Measurements from ENCODE around the gene CFAP73.

CFAP73 gene

DNA sequence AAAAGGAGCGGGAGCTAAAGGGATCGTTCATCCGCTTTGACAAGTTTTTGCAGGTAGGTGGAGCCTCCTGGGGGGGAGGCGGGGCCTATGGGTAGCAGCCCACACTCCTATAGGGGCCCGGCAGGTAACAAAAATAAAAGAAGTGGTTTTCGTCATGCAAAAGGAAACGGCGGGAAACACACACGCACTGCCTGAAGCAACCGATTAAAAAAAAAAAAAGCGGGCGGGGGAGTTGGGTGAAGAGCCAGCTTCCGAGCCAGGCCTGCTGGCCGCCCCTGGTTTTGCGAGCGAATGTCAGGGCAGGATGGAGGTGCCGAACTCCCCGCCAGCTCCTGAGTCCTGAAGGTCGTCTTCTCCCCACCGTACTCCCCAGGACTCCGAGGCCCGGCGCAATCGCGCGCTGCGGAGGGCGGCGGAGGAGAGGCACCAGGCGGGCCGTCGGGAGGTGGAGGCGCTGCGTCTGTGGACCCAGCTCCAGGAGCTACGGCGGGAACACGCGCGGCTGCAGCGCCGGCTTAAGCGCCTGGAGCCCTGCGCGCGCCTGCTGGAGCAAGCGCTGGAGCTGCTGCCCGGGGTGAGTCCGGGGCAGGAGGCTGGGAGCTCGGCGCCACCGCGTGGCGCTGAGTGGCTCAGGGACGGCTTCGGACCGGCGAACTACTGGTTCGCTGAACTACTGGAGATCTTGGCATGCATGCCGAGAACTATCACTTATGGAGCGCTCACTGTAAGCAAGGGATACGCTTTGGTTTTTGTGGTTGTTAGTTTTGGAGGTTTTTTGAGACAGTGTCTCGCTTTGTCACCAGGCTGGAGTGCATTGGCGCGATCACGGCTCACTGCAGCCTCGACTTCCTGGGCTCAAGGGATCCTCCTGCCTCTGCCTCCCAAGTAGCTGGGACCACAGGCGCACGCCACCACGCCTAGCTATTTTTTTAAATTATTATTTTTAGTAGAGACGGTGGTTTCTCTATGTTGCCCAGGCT, 3.6 kb downstream of the CFAP73 start:
- Histone ChIP-seq H3K9ac (ENCODE audit: low read depth in 1 of 2, low read length in 2 of 2) (peak overlapping the region in 1 of 2 donors; percentile 6), H3K9me3 (ENCODE audit: control insufficient read depth in 1 of 2, low read length in 2 of 2) (no peaks in the 10 kb centered on the region), H3K27me3 (ENCODE audit: control insufficient read depth in 1 of 2, insufficient read depth in 2 of 2, low read length in 2 of 2) (peaks cover 14 to 24% of the 10 kb centered on the region in 2 donors), H3K27ac (ENCODE audit: low read depth, low read length) (no peak overlapping the region), H3K4me3 (ENCODE audit: low read depth in 1 of 2, low read length in 2 of 2) (peak overlapping the region; percentile 38 to 62), H3K36me3 (ENCODE audit: control insufficient read depth in 1 of 2, insufficient read depth in 2 of 2, low read length in 2 of 2) (peaks cover 5% of the 10 kb centered on the region in 2 donors), H3K4me1 (ENCODE audit: control insufficient read depth in 1 of 2, insufficient read depth in 2 of 2, low read length in 2 of 2) (peaks cover 8 to 25% of the 10 kb centered on the region in 2 donors)

DNA sequence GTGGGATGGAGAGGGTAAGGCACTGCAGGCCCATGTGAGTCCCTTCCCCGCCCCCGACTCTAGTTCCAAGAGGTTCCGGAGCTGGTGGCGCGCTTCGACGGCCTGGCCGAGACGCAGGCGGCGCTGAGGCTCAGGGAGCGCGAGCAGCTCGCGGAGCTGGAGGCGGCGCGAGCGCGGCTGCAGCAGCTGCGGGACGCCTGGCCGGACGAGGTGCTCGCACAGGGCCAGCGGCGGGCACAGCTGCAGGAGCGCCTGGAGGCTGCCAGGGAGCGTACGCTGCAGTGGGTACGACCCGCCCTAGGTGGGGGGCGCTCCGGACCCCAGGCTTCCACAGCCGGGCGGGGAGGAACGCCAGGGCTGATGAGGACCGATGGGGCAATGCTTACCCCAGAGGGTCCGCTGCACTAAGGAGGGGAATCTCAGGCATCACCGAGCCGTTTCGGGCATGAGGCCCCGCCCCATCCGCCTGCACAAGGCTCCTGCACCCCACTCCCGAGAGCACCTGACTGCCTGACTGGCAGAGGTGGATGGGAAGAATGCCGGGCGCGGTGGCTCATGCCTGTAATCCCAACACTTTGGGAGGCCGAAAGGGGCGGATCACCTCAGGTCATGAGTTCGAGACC, 4.9 kb downstream of the CFAP73 start:
- peak overlapping the region; percentile 28 to 43 for H3K4me3 ChIP-seq (ENCODE audit: low read depth in 1 of 2, low read length in 2 of 2)
- no peak overlapping the region for H3K9ac ChIP-seq (ENCODE audit: low read depth in 1 of 2, low read length in 2 of 2)
- peaks cover 6 to 23% of the 10 kb centered on the region in 2 donors for H3K4me1 ChIP-seq (ENCODE audit: control insufficient read depth in 1 of 2, insufficient read depth in 2 of 2, low read length in 2 of 2)
- H3K36me3 ChIP-seq (ENCODE audit: control insufficient read depth in 1 of 2, insufficient read depth in 2 of 2, low read length in 2 of 2): peaks cover 9 to 18% of the 10 kb centered on the region in 2 donors
- H3K9me3 ChIP-seq (ENCODE audit: control insufficient read depth in 1 of 2, low read length in 2 of 2): no peaks in the 10 kb centered on the region
- H3K27me3 ChIP-seq (ENCODE audit: control insufficient read depth in 1 of 2, insufficient read depth in 2 of 2, low read length in 2 of 2): peaks cover 14 to 24% of the 10 kb centered on the region in 2 donors
- H3K27ac ChIP-seq (ENCODE audit: low read depth, low read length): no peak overlapping the region

DNA sequence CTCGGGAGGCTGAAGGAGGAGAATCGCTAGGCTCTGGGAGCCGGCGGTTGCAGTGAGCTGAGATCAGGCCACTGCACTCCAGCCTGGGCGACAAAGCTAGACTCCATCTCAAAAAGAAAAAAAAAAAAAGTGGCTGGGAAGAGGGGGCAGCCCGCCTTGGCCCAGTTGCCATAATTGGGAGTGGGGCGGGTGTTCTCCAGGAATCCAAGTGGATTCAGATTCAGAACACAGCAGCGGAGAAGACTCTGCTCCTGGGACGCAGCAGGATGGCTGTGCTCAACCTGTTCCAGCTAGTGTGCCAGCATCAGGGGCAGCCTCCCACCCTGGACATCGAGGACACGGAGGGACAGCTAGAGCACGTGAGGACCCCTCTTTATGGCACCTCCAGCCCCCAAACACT, 5.5 kb downstream of the CFAP73 start:
- peaks cover 14 to 24% of the 10 kb centered on the region in 2 donors for H3K27me3 ChIP-seq (ENCODE audit: control insufficient read depth in 1 of 2, insufficient read depth in 2 of 2, low read length in 2 of 2)
- H3K9ac ChIP-seq (ENCODE audit: low read depth in 1 of 2, low read length in 2 of 2): no peak overlapping the region
- H3K4me1 ChIP-seq (ENCODE audit: control insufficient read depth in 1 of 2, insufficient read depth in 2 of 2, low read length in 2 of 2): peaks cover under 1 to 18% of the 10 kb centered on the region in 2 donors
- H3K27ac ChIP-seq (ENCODE audit: low read depth, low read length): no peak overlapping the region
- peaks cover 13 to 24% of the 10 kb centered on the region in 2 donors for H3K36me3 ChIP-seq (ENCODE audit: control insufficient read depth in 1 of 2, insufficient read depth in 2 of 2, low read length in 2 of 2)
- no peak overlapping the region for H3K4me3 ChIP-seq (ENCODE audit: low read depth in 1 of 2, low read length in 2 of 2)
- no peaks in the 10 kb centered on the region for H3K9me3 ChIP-seq (ENCODE audit: control insufficient read depth in 1 of 2, low read length in 2 of 2)

DNA sequence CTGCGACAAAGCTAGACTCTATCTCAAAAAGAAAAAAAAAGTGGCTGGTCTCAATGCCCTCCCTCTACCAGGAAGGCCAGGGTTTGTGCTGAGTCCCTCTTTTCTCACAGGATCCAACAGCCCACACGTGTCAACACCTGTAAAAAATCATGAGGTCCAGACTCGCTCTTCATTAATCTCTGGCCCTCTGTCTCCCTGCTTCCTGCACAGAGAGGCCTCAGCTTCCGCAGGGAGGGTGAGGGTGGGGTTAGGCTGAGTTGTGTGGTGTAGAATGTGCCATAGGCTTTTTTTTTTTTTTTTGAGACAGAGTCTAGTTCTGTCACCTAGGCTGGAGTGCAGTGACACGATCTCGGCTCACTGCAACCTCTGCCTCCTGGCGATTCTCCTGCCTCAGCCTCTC, 6.1 kb downstream of the CFAP73 start:
- Histone ChIP-seq H3K27me3 (ENCODE audit: control insufficient read depth in 1 of 2, insufficient read depth in 2 of 2, low read length in 2 of 2) (peaks cover 14 to 24% of the 10 kb centered on the region in 2 donors), H3K9ac (ENCODE audit: low read depth in 1 of 2, low read length in 2 of 2) (no peak overlapping the region), H3K36me3 (ENCODE audit: control insufficient read depth in 1 of 2, insufficient read depth in 2 of 2, low read length in 2 of 2) (peaks cover 19 to 30% of the 10 kb centered on the region in 2 donors), H3K4me1 (ENCODE audit: control insufficient read depth in 1 of 2, insufficient read depth in 2 of 2, low read length in 2 of 2) (peaks cover 0 to 18% of the 10 kb centered on the region in 2 donors), H3K9me3 (ENCODE audit: control insufficient read depth in 1 of 2, low read length in 2 of 2) (no peaks in the 10 kb centered on the region), H3K4me3 (ENCODE audit: low read depth in 1 of 2, low read length in 2 of 2) (no peak overlapping the region), H3K27ac (ENCODE audit: low read depth, low read length) (no peak overlapping the region)

DNA sequence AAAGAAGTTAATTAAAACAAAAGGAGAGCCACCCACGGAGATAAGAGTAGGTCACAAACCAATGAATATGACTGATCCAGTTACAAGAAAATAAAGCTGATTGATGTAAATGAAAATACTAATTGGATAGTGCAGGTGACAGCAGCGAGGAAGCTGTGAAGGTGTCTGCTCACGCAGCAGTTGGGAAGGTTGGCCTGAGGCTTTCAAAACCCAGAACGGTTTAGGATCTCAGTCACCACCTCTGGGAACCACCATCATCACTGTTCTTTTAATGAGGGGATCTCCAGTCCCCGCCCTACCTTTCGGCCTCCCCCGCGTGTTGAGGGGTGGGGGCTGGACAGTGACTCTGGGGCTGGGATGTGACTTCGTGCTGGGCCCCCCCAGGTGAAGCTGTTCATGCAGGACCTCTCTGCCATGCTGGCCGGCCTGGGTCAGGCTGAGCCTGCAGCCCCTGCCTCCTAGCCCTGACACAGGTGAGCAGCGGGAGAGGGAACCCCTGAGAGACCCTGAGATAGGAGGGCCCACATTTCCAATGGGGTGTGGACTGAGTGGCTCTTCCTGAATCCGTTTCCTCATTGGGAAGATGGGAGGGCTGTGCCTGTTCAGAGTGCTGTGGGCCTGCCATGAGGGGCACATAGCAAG, 7.8 kb downstream of the CFAP73 start:
- H3K36me3 ChIP-seq (ENCODE audit: control insufficient read depth in 1 of 2, insufficient read depth in 2 of 2, low read length in 2 of 2): peaks cover 27 to 43% of the 10 kb centered on the region in 2 donors
- H3K4me3 ChIP-seq (ENCODE audit: low read depth in 1 of 2, low read length in 2 of 2): no peak overlapping the region
- H3K9ac ChIP-seq (ENCODE audit: low read depth in 1 of 2, low read length in 2 of 2): no peak overlapping the region
- H3K27me3 ChIP-seq (ENCODE audit: control insufficient read depth in 1 of 2, insufficient read depth in 2 of 2, low read length in 2 of 2): peaks cover 8 to 18% of the 10 kb centered on the region in 2 donors
- H3K9me3 ChIP-seq (ENCODE audit: control insufficient read depth in 1 of 2, low read length in 2 of 2): no peaks in the 10 kb centered on the region
- no peak overlapping the region for H3K27ac ChIP-seq (ENCODE audit: low read depth, low read length)
- peaks cover 0 to 17% of the 10 kb centered on the region in 2 donors for H3K4me1 ChIP-seq (ENCODE audit: control insufficient read depth in 1 of 2, insufficient read depth in 2 of 2, low read length in 2 of 2)

DNA sequence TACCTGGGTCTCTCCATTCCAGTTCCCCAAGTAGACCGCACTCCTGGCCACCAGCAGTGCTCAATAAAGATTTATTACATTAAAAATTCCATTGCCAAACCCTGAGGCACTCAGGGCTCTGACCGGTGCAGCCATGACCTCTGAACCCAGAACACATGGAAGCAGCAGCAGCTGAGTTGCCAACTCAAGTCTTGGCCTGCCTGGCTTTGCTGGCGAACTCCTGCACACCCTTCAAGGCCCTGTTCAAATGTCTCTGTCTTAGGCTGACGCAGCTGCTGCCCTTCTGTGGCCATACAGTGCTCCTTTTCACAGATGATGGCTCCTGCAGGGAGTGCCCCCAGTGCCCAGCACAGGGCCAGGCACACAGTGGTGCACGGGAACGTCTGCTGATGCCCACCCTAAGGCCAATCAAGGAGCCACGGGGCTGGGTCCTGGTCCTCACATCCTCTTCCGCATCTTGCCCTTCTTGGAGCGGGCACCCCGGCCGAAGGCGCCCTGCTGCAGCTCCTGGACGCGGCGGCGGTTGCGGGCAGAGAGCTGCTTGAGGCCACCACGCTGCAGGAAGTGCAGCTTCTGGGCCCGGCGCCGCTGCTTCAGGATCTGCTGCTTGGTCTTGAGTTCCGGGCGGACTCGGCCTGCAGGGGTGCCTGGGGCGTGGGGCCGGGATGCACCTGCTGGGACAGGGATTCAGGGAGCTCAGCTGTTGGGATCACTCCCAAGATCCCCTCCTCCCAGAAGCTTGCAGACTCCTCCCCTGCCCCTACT, 9.1 kb downstream of the CFAP73 start:
- Histone ChIP-seq H3K4me1 (ENCODE audit: control insufficient read depth in 1 of 2, insufficient read depth in 2 of 2, low read length in 2 of 2) (peaks cover 0 to 9% of the 10 kb centered on the region in 2 donors), H3K27me3 (ENCODE audit: control insufficient read depth in 1 of 2, insufficient read depth in 2 of 2, low read length in 2 of 2) (peaks cover 4 to 13% of the 10 kb centered on the region in 2 donors), H3K9ac (ENCODE audit: low read depth in 1 of 2, low read length in 2 of 2) (no peak overlapping the region), H3K9me3 (ENCODE audit: control insufficient read depth in 1 of 2, low read length in 2 of 2) (no peaks in the 10 kb centered on the region), H3K4me3 (ENCODE audit: low read depth in 1 of 2, low read length in 2 of 2) (no peak overlapping the region), H3K27ac (ENCODE audit: low read depth, low read length) (no peak overlapping the region), H3K36me3 (ENCODE audit: control insufficient read depth in 1 of 2, insufficient read depth in 2 of 2, low read length in 2 of 2) (peaks cover 33 to 55% of the 10 kb centered on the region in 2 donors)

DNA sequence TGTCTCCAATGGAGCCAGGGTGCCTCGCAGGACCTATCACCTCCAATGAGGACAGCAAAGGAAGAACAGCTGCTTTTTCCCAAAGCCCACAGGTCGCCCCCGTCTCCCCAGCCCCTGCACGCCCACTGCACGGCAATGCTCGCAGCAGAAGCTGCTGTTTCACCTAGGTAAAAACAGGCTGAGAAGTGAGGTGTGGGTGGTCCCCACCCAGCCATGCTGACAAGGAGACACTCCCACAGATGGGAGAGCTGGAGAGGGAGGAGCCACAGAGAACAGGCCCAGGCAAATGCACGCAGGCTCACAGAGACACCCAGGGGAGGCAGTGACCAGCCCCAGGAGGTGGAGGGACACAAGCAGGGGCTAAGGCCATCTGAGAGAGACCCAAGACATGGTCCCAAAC, 10.4 kb downstream of the CFAP73 start:
- H3K4me3 ChIP-seq (ENCODE audit: low read depth in 1 of 2, low read length in 2 of 2): no peak overlapping the region
- H3K4me1 ChIP-seq (ENCODE audit: control insufficient read depth in 1 of 2, insufficient read depth in 2 of 2, low read length in 2 of 2): no peaks in the 10 kb centered on the region
- H3K27me3 ChIP-seq (ENCODE audit: control insufficient read depth in 1 of 2, insufficient read depth in 2 of 2, low read length in 2 of 2): peaks cover 4 to 7% of the 10 kb centered on the region in 2 donors
- no peaks in the 10 kb centered on the region for H3K9me3 ChIP-seq (ENCODE audit: control insufficient read depth in 1 of 2, low read length in 2 of 2)
- H3K9ac ChIP-seq (ENCODE audit: low read depth in 1 of 2, low read length in 2 of 2): no peak overlapping the region
- H3K27ac ChIP-seq (ENCODE audit: low read depth, low read length): no peak overlapping the region
- peaks cover 41 to 64% of the 10 kb centered on the region in 2 donors for H3K36me3 ChIP-seq (ENCODE audit: control insufficient read depth in 1 of 2, insufficient read depth in 2 of 2, low read length in 2 of 2)

DNA sequence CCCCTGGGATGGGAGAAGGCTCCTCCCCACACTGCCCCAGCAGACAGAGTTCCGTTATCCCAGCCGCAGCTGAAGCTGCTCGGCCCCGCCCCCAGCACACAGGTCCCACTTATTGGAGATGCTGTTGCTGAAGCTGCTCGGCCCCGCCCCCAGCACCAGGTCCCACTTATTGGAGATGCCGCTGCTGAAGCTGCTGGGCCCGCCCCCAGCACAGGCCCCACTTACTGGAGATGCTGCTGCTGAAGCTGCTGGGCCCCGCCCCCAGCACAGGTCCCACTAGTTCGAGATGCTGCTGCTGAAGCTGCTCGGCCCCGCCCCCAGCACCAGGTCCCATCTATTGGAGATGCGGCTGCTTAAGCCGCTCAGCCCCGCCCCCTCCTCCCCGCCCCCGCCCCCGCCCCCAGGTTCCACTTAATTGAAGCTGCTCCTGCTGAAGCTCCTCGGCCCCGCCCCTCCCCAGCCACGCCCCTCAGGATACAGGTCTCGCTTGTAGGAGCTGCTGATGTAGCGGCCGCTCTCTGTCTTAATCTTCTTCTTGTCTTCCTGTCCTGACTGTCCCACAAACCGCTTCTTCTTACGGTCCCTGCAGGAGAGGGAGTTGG, 12.0 kb downstream of the CFAP73 start:
- peaks cover 45 to 80% of the 10 kb centered on the region in 2 donors for H3K36me3 ChIP-seq (ENCODE audit: control insufficient read depth in 1 of 2, insufficient read depth in 2 of 2, low read length in 2 of 2)

More for the DNA sequence above, 12.0 kb downstream of the CFAP73 start:
- no peak overlapping the region for H3K4me3 ChIP-seq (ENCODE audit: low read depth in 1 of 2, low read length in 2 of 2)
- H3K27me3 ChIP-seq (ENCODE audit: control insufficient read depth in 1 of 2, insufficient read depth in 2 of 2, low read length in 2 of 2): no peaks in the 10 kb centered on the region
- no peak overlapping the region for H3K9ac ChIP-seq (ENCODE audit: low read depth in 1 of 2, low read length in 2 of 2)
- H3K9me3 ChIP-seq (ENCODE audit: control insufficient read depth in 1 of 2, low read length in 2 of 2): no peaks in the 10 kb centered on the region
- no peak overlapping the region for H3K27ac ChIP-seq (ENCODE audit: low read depth, low read length)
- H3K4me1 ChIP-seq (ENCODE audit: control insufficient read depth in 1 of 2, insufficient read depth in 2 of 2, low read length in 2 of 2): no peaks in the 10 kb centered on the region

Measured in duodenal mucosa (tissue), 2 donors.